Epithelial cell of prostate (primary cell): ENCODE results near the gene RMND5B.
"Not testable (repeated sequence)": the region's sequence is repeated elsewhere in the genome, so short reads cannot be mapped to it uniquely, and the experiment has no call there.

Source experiments
- DNase-seq: peaks from one replicate; pipeline ENCODE4 v3.0.0-alpha.2; 2011; ENCODE audit warnings: low read depth, low spot score
- H3K27ac ChIP-seq: fragments of 450-650 bp; 2 replicates; pipeline ENCODE4 v1.5.1; 2017; ENCODE audit warnings: mild to moderate bottlenecking

Gene RMND5B

GRCh38 chr5:178162481-178162880 lies 31.7 kb downstream of the RMND5B start:
- H3K27ac ChIP-seq, result no peak overlapping the region

GRCh38 chr5:178163772-178164735 lies 33.2 kb downstream of the RMND5B start:
- no peak for DNase-seq
- H3K27ac ChIP-seq, result no peak overlapping the region

More at GRCh38 chr5:178162481-178162880, 31.7 kb downstream of the RMND5B start:
- DNase-seq, result no peak

GRCh38 chr5:178165581-178165980 lies 34.8 kb downstream of the RMND5B start:
- DNase-seq, result no peak
- H3K27ac ChIP-seq, result no peak overlapping the region

- DNase-seq, result no peak
- no peak overlapping the region for H3K27ac ChIP-seq
Observed at GRCh38 chr5:178170455-178170854, 39.6 kb downstream of the RMND5B start.

- DNase-seq, result no peak
- no peak overlapping the region for H3K27ac ChIP-seq
Observed at GRCh38 chr5:178174456-178174855, 43.6 kb downstream of the RMND5B start.

GRCh38 chr5:178176791-178177190 lies 46.0 kb downstream of the RMND5B start:
- no peak overlapping the region for H3K27ac ChIP-seq

GRCh38 chr5:178177569-178177968 lies 46.8 kb downstream of the RMND5B start:
- DNase-seq, result no peak
- H3K27ac ChIP-seq, result no peak overlapping the region

More at GRCh38 chr5:178176791-178177190, 46.0 kb downstream of the RMND5B start:
- no peak for DNase-seq

- no peak overlapping the region for H3K27ac ChIP-seq
- no peak for DNase-seq
Observed at GRCh38 chr5:178180141-178180863, 49.5 kb downstream of the RMND5B start.

GRCh38 chr5:178182158-178182876 lies 51.5 kb downstream of the RMND5B start:
- no peak for DNase-seq
- no peak overlapping the region for H3K27ac ChIP-seq

- no peak overlapping the region for H3K27ac ChIP-seq
- no peak for DNase-seq
Observed at GRCh38 chr5:178186427-178186826, 55.6 kb downstream of the RMND5B start.

- no peak within 1 kb of the TSS for H3K27ac ChIP-seq
- DNase-seq, result no peak
Observed at GRCh38 chr5:178187014-178187413, 56.2 kb downstream of the RMND5B start, which contains the start of gene GMCL2. Gene GMCL2, minus strand, starts transcription at chr5:178187371. Its CDS starts 72 bp downstream, at chr5:178187299.

GRCh38 chr5:178189433-178189832 lies 58.6 kb downstream of the RMND5B start:
- DNase-seq, result no peak

GRCh38 chr5:178191661-178192060 lies 60.8 kb downstream of the RMND5B start:
- DNase-seq, result no peak
- no peak overlapping the region for H3K27ac ChIP-seq

More at GRCh38 chr5:178189433-178189832, 58.6 kb downstream of the RMND5B start:
- no peak overlapping the region for H3K27ac ChIP-seq

- H3K27ac ChIP-seq, result no peak overlapping the region
- peak; percentile 68 for DNase-seq
Observed at GRCh38 chr5:178192244-178192643, 61.4 kb downstream of the RMND5B start.

- H3K27ac ChIP-seq, result no peak overlapping the region
- DNase-seq, result no peak
Observed at GRCh38 chr5:178192787-178193186, 62.0 kb downstream of the RMND5B start.

- no peak overlapping the region for H3K27ac ChIP-seq
- no peak for DNase-seq
Observed at GRCh38 chr5:178193251-178193809, 62.5 kb downstream of the RMND5B start.

- DNase-seq, result no peak
- H3K27ac ChIP-seq, result no peak overlapping the region
Observed at GRCh38 chr5:178194026-178194425, 63.2 kb downstream of the RMND5B start.

- no peak for DNase-seq
- no peak overlapping the region for H3K27ac ChIP-seq
Observed at GRCh38 chr5:178196281-178196812, 65.5 kb downstream of the RMND5B start.

- no peak overlapping the region for H3K27ac ChIP-seq
- DNase-seq, result no peak
Observed at GRCh38 chr5:178196986-178197385, 66.2 kb downstream of the RMND5B start.

GRCh38 chr5:178198151-178198550 lies 67.3 kb downstream of the RMND5B start:
- not testable (repeated sequence) for H3K27ac ChIP-seq, DNase-seq
